D721Med (cell line): ENCODE results near the gene SIRT3.

ENCODE experiments used
- DNase-seq: peaks from one replicate; pipeline ENCODE4 v3.0.0; 2011; ENCODE audit warnings: low spot score; ENCODE audit not compliant: insufficient read length
- FAIRE-seq: peaks from 2 replicates; lab custom pipeline; 2011; peaks lifted over from hg19 to GRCh38; lab: Jason Lieb, UNC
- TF ChIP-seq, protein P1 (sequence below): IDR thresholded peaks from 2 replicates; pipeline ENCODE4 v1.5.1; 2012; ENCODE audit warnings: mild to moderate bottlenecking, control low read depth; ENCODE audit not compliant: insufficient read depth; ENCODE audit errors: missing control alignments

The SIRT3 gene

DNA sequence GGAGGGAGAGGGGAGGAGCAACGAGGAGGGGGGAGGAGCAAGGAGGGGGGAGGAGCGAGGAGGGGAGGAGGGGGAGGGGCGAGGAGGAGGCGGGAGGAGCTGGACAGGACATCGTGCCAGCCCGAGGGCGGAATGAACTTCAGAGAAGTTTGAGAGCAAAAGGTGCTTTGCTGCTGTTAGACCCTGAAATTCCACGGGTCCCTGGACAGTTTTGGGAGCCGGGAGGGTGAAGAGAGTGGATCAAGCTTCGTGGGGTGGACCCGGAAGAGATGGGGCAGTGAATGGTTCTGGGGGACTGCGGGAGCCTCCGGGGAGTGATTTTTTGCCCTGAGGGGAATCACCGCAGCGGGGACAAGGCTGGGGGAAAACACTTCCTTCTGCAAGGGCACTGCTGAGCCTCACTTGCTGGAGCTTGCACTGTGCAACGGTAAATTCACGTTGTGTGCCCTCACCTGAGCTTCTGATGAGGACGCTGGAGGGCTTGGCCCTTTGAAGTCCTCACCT is 31.4 kb upstream of the SIRT3 start:
- FAIRE-seq (no peak), DNase-seq (no peak)
- TF ChIP-seq, protein P1, sequence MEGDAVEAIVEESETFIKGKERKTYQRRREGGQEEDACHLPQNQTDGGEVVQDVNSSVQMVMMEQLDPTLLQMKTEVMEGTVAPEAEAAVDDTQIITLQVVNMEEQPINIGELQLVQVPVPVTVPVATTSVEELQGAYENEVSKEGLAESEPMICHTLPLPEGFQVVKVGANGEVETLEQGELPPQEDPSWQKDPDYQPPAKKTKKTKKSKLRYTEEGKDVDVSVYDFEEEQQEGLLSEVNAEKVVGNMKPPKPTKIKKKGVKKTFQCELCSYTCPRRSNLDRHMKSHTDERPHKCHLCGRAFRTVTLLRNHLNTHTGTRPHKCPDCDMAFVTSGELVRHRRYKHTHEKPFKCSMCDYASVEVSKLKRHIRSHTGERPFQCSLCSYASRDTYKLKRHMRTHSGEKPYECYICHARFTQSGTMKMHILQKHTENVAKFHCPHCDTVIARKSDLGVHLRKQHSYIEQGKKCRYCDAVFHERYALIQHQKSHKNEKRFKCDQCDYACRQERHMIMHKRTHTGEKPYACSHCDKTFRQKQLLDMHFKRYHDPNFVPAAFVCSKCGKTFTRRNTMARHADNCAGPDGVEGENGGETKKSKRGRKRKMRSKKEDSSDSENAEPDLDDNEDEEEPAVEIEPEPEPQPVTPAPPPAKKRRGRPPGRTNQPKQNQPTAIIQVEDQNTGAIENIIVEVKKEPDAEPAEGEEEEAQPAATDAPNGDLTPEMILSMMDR, result no peak

DNA sequence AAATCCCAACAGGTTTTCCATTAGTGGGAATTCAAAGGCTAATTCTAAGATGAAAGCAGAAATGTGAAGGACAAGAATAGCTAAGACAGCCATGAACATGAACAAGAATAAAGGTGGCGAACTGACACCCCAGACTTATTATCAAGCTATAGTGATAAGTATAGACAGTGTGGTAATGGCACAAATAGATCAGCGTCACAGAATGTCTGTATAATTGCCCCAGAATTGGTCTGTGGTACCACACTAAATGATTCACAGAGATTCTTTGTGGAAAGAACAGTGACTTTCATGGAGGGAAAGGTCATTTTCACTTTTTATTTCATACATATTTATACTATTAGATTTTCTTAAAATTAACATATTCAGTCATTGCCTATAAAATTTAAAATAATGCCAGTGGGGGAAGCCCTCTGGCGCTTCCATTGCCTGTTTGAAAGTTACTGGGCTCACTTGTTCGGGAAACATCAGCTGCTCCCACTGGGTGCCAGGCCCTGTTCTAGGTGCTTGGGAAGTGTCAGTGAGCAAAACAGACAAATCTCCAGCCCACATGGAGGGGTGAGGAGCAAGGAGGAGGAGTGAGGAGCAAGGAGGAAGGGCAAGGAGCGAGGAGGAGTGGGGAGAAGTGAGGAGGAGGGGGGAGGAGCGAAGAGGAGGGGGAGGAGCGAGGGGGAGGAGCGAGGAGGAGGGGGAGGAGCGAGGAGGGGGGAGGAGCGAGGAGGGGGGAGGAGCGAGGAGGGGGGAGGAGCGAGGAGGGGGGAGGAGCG is 30.7 kb upstream of the SIRT3 start:
- TF ChIP-seq, protein P1, result no peak

DNA sequence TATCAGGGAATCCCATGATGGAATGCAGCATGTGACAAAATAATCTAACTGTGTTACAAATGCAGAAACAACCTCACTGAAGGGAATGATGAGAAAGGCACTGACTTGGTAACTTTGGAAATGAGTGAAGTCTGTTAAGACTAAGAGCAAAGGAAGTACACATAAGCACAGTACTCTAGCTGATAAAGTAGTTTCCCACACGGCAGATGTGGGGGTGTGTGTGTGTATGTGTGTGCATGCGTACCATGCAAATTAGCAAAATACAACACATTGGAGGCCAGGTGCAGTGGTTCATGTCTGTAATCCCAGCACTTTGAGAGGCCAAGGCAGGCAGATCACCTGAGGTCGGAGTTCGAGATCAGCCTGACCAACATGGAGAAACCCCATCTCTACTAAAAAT is 25.5 kb upstream of the SIRT3 start:
- no peak for DNase-seq
- TF ChIP-seq, protein P1, result no peak
- no peak for FAIRE-seq

More for the DNA sequence above, 30.7 kb upstream of the SIRT3 start:
- FAIRE-seq (no peak), DNase-seq (no peak)

DNA sequence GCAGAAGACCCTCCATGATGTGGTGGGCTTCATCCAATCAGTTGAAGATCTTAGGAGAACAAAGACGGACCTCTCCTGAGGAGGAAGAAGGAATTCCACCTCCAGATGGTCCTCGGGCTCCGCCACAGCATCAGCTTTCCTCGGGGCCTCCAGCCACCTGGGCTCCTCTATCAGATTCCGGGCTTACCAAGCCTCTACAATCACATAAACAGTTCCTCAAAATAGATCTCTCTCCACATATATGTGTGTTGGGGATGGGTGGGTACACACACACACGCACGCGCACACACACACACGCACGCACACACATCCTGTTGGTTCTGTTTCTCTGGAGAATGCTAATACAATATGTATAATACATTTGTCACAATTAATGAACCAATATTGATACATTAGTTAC is 23.3 kb upstream of the SIRT3 start:
- TF ChIP-seq, protein P1, result no peak
- no peak for DNase-seq
- no peak for FAIRE-seq

DNA sequence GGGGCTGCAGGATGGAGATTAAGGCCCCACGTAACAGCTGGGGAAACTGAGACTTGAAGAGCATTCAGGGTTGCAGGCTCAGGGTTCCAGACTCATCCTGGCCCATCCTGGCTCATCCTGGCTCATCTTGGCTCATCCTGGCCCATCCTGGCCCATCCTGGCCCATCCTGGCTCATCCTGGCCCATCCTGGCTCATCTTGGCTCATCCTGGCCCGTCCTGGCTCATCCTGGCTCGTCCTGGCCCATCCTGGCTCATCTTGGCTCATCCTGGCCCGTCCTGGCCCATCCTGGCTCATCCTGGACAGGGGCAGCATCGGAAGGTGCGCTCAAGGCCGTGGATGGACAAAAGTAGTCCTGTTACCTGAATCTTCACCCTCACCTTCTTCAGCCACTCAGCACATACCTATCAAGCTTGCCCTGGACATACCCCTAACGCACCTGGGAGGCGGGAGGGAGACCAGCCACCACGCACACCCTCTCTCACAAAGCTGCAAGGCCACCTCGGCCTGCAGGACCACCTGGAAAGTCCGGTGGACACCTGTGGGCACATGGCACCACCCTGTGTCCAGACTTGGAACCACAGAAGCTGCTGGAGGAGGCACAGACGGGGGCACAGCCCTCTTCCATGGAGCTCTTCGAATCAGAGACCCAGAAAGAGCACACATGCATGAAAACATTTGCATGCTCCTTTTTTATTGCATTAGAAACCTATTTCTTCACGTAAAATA is 21.8 kb upstream of the SIRT3 start:
- no peak for FAIRE-seq
- TF ChIP-seq, protein P1, result peak; percentile 32
- no peak for DNase-seq

DNA sequence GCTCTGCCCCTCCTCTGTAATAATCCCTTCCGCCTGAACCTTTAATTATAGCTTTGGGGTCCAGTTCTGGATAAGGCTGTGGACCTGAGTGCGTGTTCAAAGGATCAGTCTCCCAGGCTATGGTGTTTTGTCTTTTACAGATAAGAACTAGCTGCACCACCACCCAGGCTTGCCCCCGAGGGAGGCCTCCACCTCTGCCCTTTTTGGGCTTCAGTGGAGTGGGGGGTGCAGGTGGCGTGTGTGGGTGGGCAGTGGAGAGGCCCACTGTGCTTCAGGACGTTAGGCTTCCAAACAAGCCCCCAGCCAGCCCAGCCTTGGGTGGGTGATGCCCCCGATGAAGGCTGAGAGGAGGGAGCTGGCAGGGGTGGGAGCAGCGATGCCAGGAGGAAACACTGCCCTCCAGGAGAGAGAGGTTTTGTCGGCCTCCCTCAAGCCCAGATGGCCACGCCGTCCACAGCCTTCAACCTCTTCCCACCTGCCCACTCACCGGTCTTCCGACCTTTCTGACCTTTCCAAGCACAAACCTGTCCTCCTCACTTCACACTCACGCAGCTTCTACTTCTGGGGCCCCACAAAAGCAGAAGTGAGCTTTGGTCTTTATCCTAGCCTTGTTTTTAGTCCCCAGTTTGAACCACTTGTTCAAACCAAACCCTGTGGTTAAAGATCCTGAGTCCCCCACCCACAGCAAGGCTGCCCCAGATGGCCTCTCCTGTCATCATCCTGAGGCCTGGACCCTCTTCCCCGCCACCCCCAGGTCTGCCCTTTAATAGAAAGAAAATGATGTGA is 21.0 kb upstream of the SIRT3 start:
- no peak for DNase-seq
- TF ChIP-seq, protein P1, result no peak
- no peak for FAIRE-seq
